IPS-18c (cell line): ENCODE results near the gene LRRC28.

ENCODE experiments used
- H3K4me3 ChIP-seq: 2 replicates; pipeline ENCODE4 v1.7.0; 2013; ENCODE audit warnings: low read depth, mild to moderate bottlenecking, low read length, moderate library complexity; ENCODE audit not compliant: insufficient read depth
- H3K9me3 ChIP-seq: one replicate; pipeline ENCODE4 v1.6.1; 2013; ENCODE audit warnings: mild to moderate bottlenecking, low read length, moderate library complexity; ENCODE audit not compliant: control insufficient read depth, insufficient read depth

Gene LRRC28

DNA sequence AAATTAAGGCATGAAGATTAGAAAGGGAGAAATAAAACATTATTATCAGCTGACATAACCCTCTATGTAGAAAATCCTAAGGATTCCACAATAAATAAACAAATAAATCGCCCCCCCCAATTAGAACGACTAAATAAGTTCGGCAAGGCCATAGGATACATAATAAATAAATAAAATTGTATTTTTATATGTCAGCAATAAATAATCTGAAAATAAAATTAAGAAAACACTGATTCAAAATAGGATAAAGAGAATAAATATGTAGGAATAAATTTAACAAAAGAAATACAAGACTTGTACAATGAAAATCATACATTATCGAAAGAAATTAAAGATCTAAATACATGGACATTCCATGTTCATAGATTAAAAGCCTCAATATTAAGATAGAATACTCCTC lies 7.0 kb upstream of the LRRC28 start:
- Histone ChIP-seq H3K9me3 (no peaks in the 10 kb centered on the region), H3K4me3 (no peak overlapping the region)

- H3K9me3 ChIP-seq, result no peaks in the 10 kb centered on the region
- no peak overlapping the region for H3K4me3 ChIP-seq
These were observed 4.2 kb upstream of the LRRC28 start for GRCh38 chr15:99247062-99247461.

DNA sequence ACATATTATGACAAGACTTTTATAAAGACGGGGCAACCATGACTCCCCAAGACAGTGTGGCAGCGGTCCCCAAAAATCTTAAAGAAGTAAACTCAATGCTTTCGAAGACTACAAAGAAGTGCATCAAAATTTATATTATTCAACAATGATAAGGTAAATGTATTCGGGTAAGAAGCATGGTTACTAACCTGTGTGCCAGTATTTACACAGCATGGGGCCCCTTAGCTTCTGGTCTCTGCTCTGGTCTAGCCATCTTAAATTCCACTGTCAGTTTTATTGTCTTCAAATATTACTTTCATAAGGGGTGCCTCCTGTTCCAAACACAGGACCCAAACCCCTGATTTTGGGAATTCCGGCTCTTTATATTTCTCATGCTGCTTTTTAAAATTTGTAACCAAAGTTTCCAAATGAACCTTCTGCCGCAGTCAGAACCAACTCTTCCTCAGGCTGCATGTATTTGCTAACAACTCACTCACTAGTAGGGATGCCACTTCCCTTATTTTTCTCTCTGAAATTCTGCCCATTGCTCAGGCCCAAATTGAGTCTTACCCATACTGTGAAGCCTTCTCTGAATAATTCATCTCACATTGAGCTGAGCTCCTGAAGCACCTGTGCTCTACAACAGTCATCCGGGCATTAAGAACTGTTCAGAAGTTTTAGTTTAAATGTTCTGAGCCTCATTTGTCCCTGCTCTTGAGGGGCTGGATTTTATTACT lies 3.1 kb upstream of the LRRC28 start:
- Histone ChIP-seq H3K9me3 (no peaks in the 10 kb centered on the region), H3K4me3 (no peak overlapping the region; the same call in 1 of the 2 replicates)

DNA sequence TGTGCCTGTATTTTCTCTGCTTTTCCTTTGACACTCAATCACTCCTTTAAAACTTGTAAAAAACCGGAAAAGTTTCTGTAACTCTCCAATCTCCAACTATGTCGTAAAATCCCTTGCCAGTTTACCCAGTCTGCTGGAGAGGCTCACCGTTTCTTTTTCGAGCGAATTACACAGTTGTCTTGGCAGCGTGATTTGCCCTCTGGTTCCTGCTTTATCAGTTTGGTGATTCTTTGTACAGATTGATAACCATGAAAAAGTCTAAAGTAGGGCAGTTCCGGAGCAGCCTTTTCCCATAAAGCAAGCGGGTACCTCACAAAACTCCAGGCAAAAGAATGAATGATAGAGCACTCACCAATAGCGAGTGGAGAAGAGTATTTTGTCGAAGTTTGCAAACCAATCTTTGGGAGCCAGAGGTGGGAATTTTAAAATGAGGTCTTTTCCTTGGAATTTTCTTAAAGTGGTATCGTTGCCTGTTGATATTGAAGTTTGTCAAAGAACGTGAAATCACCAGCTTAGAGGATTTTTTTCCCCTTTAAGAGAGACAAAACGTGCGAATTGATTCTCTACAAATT lies 1.9 kb upstream of the LRRC28 start, which contains the start of gene TTC23:
Gene TTC23 (minus strand): TSS at position 312 of the 572 bp plus-strand sequence. CDS start 20,869 bp downstream, outside the sequence.
- Histone ChIP-seq H3K4me3 (peak within 1 kb of the TSS; percentile 92), H3K9me3 (no peaks in the 10 kb centered on the region)

DNA sequence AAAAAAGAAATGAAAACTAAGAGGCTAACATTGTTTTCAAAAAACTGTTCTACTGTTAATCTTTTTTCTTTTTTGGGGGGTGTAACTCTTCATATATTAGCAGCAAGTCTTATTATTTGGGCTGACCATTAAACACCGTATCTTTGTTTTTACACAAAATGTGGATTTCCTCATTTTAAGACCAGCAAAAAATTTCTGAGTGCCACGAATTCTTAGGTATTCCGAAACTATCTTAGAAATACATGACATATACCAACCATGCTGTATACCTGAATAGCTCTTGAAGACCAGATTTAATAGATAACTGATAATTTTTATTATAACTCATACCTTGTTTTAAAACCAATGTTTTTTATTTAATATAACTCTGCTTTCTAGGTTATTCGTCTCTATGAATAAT lies 1.3 kb upstream of the LRRC28 start:
- Histone ChIP-seq H3K9me3 (no peaks in the 10 kb centered on the region), H3K4me3 (no peak overlapping the region; the same call in 1 of the 2 replicates)

GRCh38 chr15:99250494-99250856 lies 806 bp upstream of the LRRC28 start:
- Histone ChIP-seq H3K9me3 (no peaks in the 10 kb centered on the region), H3K4me3 (peak overlapping the region; percentile 92)

- no peaks in the 10 kb centered on the region for H3K9me3 ChIP-seq
- H3K4me3 ChIP-seq, result no peak overlapping the region
These were observed 1.0 kb downstream of the LRRC28 start for GRCh38 chr15:99252326-99252725.

GRCh38 chr15:99253381-99254090 lies 2.3 kb downstream of the LRRC28 start:
- Histone ChIP-seq H3K9me3 (no peaks in the 10 kb centered on the region), H3K4me3 (no peak overlapping the region)

GRCh38 chr15:99257107-99257750 lies 5.9 kb downstream of the LRRC28 start:
- Histone ChIP-seq H3K4me3 (no peak overlapping the region), H3K9me3 (no peaks in the 10 kb centered on the region)

DNA sequence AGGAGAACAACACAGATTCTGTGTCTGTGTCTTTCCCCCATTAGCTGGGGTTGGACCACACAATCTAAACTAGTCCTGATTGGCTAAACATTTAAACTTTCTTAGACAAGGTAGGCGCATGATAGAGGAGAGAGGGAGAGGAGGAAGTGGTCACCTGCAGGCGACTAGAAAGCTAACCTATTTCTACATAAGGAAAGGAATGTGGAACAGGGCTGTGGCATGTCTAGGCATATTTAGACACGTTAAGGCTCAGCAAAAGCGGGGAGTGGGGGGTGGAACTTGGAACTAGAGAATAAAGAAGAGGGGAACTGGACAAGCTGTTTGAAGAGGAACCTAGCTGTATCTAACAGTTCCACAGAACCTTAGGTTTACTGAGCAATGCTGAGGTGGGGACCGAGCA lies 12.8 kb downstream of the LRRC28 start:
- H3K9me3 ChIP-seq, result no peaks in the 10 kb centered on the region
- H3K4me3 ChIP-seq, result no peak overlapping the region

DNA sequence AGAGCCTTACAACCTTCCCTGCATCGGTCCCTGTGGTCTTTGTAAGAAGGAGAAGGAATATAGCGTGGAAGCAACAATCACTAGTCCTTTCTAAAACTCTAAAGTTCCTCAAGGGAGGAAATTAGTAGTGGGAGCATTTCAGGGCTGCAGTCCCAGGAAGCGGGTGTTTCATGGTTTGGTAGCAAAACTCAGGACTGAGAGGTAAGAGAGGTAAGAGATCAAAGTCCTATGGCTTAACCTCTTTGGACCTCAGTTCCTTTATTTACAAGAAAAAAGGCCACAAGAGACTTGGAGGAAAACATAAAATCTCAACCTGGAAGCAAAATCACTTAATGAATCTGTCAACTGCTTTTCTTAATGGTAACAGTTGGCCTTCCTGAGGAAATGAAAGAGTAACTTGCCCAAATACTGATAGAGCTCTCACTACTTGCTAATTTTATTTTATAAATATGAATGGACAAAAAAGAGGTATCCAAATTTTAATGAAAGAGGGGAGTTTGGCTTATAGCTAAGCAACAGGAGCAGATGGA lies 14.3 kb downstream of the LRRC28 start:
- H3K4me3 ChIP-seq, result no peak overlapping the region
- H3K9me3 ChIP-seq, result no peaks in the 10 kb centered on the region

DNA sequence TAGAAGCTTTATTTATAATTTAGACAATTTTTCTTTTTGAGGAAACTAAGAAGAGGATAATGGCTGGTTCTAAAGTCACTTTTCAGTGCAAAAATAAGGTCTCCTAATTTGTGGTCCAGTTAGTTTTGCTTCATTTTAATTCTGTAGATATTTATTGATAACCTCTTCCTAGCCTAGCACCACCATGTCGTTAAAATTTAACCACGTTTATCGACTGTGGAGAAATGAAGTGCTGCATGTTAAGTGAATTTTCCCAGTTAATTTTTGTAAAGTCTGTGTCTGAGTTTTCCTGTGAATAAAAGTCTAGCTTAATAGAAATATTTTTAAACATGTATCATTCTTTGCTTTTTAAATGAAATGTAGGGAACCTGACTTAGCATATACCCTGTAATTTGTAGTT lies 16.7 kb downstream of the LRRC28 start:
- H3K9me3 ChIP-seq, result no peaks in the 10 kb centered on the region
- H3K4me3 ChIP-seq, result no peak overlapping the region

DNA sequence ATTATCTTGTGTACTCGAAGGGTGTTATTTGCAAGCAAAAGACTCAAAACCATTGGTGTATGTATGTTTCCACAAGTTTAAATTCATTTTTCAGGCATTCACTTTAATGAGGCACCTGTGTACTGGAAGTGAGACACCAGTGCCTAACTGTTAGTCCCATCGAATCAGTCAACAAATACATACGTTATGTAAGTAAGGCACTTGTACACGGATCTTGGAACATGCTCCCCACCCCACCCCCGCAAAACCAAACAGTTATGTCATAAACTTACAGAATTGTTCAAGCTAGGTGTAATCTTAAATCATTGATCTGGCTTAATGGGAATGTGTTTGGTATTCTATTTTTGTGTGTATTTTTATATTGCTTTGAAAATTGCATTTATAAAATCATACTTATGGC lies 17.1 kb downstream of the LRRC28 start:
- H3K9me3 ChIP-seq, result no peaks in the 10 kb centered on the region

GRCh38 chr15:99273801-99274200 lies 22.5 kb downstream of the LRRC28 start:
- Histone ChIP-seq H3K9me3 (no peaks in the 10 kb centered on the region), H3K4me3 (no peak overlapping the region)

More for the DNA sequence above, 17.1 kb downstream of the LRRC28 start:
- no peak overlapping the region for H3K4me3 ChIP-seq

- no peak overlapping the region for H3K4me3 ChIP-seq
- no peaks in the 10 kb centered on the region for H3K9me3 ChIP-seq
These were observed 23.8 kb downstream of the LRRC28 start for GRCh38 chr15:99275061-99275460.

GRCh38 chr15:99275525-99276128 lies 24.3 kb downstream of the LRRC28 start:
- H3K9me3 ChIP-seq, result no peaks in the 10 kb centered on the region

DNA sequence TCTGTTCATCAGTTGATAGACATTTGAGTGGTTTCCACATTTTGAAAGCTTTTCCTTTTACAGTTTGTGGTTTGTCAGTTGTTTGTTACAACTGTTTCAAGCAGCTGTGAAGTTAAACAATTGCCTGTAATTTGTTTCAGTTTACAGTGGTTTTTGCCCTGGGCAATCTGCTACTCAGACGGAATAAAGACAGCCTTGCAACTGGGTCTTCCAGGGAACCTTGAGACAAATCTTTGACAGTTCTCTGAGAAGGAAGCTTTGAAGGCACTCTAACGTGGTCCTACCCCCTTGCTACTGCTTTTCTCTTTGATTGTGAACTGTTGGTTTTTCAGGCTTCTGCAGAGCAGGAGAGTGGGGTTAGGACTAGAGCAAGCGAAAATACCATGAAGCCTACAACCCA lies 28.0 kb downstream of the LRRC28 start:
- no peak overlapping the region for H3K4me3 ChIP-seq
- no peaks in the 10 kb centered on the region for H3K9me3 ChIP-seq

More at GRCh38 chr15:99275525-99276128, 24.3 kb downstream of the LRRC28 start:
- no peak overlapping the region for H3K4me3 ChIP-seq
